Measurements from ENCODE around the gene DNHD1. TPM values are rescaled to one million over a fixed set of nuclear protein-coding genes. Genes with fewer than 3 reads are reported as not detected.

The DNHD1 gene
- total RNA-seq, 1 donor from 2014 or later = 6.6 TPM

DNA sequence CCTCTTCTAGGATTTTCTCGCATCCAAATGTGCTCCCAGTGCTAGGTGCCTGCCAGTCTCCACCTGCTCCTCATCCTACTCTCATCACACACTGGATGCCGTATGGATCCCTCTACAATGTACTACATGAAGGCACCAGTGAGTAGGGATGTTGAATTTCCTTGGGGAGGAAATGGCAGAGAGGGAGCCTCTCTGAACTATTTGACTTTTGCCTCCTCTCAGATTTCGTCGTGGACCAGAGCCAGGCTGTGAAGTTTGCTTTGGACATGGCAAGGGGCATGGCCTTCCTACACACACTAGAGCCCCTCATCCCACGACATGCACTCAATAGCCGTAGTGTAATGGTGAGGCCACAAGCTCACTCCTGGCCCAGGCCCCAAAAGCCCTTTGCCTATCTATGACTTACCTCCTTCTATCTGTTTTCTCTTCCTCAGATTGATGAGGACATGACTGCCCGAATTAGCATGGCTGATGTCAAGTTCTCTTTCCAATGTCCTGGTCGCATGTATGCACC is 112.5 kb downstream of the DNHD1 start:
- Mint-ChIP-seq H3K4me1 (ENCODE audit: unreplicated experiment) (peaks cover 23% of the 10 kb centered on the region), H3K27ac (ENCODE audit: unreplicated experiment) (peak overlapping the region; percentile 87), H3K36me3 (ENCODE audit: unreplicated experiment) (peaks cover 22% of the 10 kb centered on the region), H3K9me3 (ENCODE audit: unreplicated experiment) (no peaks in the 10 kb centered on the region), H3K27me3 (ENCODE audit: unreplicated experiment) (no peaks in the 10 kb centered on the region), H3K4me3 (ENCODE audit: unreplicated experiment) (peak overlapping the region; percentile 7)
- no peak for TF ChIP-seq CTCF (IDR thresholded peaks at IDR 0.05)
- no peak for DNase-seq (ENCODE audit: extremely low spot score, unreplicated experiment)

DNA sequence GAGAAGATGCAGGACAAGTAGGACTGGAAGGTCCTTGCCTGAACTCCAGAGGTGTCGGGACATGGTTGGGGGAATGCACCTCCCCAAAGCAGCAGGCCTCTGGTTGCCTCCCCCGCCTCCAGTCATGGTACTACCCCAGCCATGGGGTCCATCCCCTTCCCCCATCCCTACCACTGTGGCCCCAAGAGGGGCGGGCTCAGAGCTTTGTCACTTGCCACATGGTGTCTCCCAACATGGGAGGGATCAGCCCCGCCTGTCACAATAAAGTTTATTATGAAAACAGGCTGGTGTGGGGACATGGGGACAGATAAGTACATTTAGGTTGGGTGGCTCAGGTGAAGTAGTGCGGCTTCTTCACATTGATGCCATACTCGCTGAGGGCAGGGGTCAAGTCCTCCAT is 113.5 kb downstream of the DNHD1 start:
- peaks cover 29% of the 10 kb centered on the region for H3K36me3 Mint-ChIP-seq (ENCODE audit: unreplicated experiment)
- no peaks in the 10 kb centered on the region for H3K9me3 Mint-ChIP-seq (ENCODE audit: unreplicated experiment)
- peak overlapping the region; percentile 82 for H3K4me3 Mint-ChIP-seq (ENCODE audit: unreplicated experiment)
- H3K4me1 Mint-ChIP-seq (ENCODE audit: unreplicated experiment) = peaks cover 23% of the 10 kb centered on the region
- no peak for TF ChIP-seq CTCF (IDR thresholded peaks at IDR 0.05)
- no peak for DNase-seq (ENCODE audit: extremely low spot score, unreplicated experiment)
- peak overlapping the region; percentile 87 for H3K27ac Mint-ChIP-seq (ENCODE audit: unreplicated experiment)
- H3K27me3 Mint-ChIP-seq (ENCODE audit: unreplicated experiment) = no peaks in the 10 kb centered on the region

GRCh38 chr11:6611092-6611962 is 114.2 kb downstream of the DNHD1 start:
- DNase-seq (ENCODE audit: extremely low spot score, unreplicated experiment) = no peak
- H3K9me3 Mint-ChIP-seq (ENCODE audit: unreplicated experiment) = no peaks in the 10 kb centered on the region
- H3K27ac Mint-ChIP-seq (ENCODE audit: unreplicated experiment) = peak overlapping the region; percentile 87
- peaks cover 36% of the 10 kb centered on the region for H3K36me3 Mint-ChIP-seq (ENCODE audit: unreplicated experiment)
- no peak for TF ChIP-seq CTCF (IDR thresholded peaks at IDR 0.05)
- H3K4me1 Mint-ChIP-seq (ENCODE audit: unreplicated experiment) = peaks cover 23% of the 10 kb centered on the region
- H3K4me3 Mint-ChIP-seq (ENCODE audit: unreplicated experiment) = peak overlapping the region; percentile 82
- H3K27me3 Mint-ChIP-seq (ENCODE audit: unreplicated experiment) = no peaks in the 10 kb centered on the region

DNA sequence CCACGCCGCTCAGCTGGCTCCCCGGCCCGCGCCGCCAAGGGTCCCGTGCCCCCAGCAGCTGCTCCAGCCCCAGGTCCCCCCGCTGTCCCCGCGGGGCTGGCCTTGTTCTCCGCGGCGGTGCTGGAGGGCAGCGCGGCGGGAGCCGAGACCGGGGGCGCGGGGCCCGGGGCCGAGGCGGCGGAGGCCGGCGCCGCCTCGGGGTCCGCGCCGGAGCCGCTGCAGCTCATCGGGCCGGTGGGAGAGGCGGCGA is 114.8 kb downstream of the DNHD1 start:
- H3K36me3 Mint-ChIP-seq (ENCODE audit: unreplicated experiment) = peaks cover 40% of the 10 kb centered on the region

More for the DNA sequence above, 114.8 kb downstream of the DNHD1 start:
- Mint-ChIP-seq H3K9me3 (ENCODE audit: unreplicated experiment) (no peaks in the 10 kb centered on the region), H3K4me3 (ENCODE audit: unreplicated experiment) (peak overlapping the region; percentile 82), H3K27me3 (ENCODE audit: unreplicated experiment) (no peaks in the 10 kb centered on the region), H3K4me1 (ENCODE audit: unreplicated experiment) (peaks cover 25% of the 10 kb centered on the region), H3K27ac (ENCODE audit: unreplicated experiment) (peak overlapping the region; percentile 87)
- DNase-seq (ENCODE audit: extremely low spot score, unreplicated experiment) = no peak
- TF ChIP-seq CTCF (IDR thresholded peaks at IDR 0.05) = no peak
